BE2C (cell line): ENCODE results near the gene CDS2.

Experiments
- DNase-seq: peaks from one replicate; pipeline ENCODE4 v3.0.0-alpha.2; 2020
- H3K27me3 ChIP-seq: fragments of 250-450 bp; sonication (Bioruptor Pico); 2 replicates; pipeline ENCODE4 v1.5.1; 2020; ENCODE audit warnings: mild to moderate bottlenecking
- H3K36me3 ChIP-seq: fragments of 250-450 bp; sonication (Bioruptor Pico); 2 replicates; pipeline ENCODE4 v1.5.1; 2020; ENCODE audit warnings: mild to moderate bottlenecking
- H3K4me1 ChIP-seq: fragments of 250-450 bp; sonication (Bioruptor Pico); 2 replicates; pipeline ENCODE4 v1.5.1; 2020
- H3K4me3 ChIP-seq: 2 replicates; pipeline ENCODE4 v1.5.1; 2011; ENCODE audit warnings: low read depth, low read length
- H3K9me3 ChIP-seq: fragments of 250-450 bp; sonication (Bioruptor Pico); 2 replicates; pipeline ENCODE4 v1.5.1; 2020
- TF ChIP-seq, protein P1 (sequence below): IDR thresholded peaks from 2 replicates; pipeline ENCODE4 v1.5.1; 2012; ENCODE audit warnings: mild to moderate bottlenecking, low read depth, low read length

Gene CDS2

DNA sequence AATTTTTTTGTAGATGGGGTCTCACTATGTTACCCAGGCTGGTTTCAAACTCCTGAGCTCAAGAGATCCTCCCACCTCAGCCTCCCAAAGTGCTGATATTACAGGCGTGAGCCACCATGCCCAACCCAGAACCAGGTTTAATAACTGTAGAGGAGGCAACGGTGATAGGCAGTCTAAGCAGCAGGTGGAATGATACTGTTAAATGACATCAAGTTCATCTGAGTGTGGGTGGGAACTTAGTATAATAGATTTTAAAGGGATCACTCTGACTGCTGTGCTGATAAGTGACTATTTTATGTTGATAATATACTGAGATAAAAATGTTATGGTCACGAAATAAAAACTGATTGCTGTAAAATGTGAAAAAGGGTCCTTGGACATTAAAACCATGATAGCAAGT is 38.1 kb upstream of the CDS2 start:
- DNase-seq, result no peak
- no peaks in the 10 kb centered on the region for H3K27me3 ChIP-seq
- TF ChIP-seq, protein P1, sequence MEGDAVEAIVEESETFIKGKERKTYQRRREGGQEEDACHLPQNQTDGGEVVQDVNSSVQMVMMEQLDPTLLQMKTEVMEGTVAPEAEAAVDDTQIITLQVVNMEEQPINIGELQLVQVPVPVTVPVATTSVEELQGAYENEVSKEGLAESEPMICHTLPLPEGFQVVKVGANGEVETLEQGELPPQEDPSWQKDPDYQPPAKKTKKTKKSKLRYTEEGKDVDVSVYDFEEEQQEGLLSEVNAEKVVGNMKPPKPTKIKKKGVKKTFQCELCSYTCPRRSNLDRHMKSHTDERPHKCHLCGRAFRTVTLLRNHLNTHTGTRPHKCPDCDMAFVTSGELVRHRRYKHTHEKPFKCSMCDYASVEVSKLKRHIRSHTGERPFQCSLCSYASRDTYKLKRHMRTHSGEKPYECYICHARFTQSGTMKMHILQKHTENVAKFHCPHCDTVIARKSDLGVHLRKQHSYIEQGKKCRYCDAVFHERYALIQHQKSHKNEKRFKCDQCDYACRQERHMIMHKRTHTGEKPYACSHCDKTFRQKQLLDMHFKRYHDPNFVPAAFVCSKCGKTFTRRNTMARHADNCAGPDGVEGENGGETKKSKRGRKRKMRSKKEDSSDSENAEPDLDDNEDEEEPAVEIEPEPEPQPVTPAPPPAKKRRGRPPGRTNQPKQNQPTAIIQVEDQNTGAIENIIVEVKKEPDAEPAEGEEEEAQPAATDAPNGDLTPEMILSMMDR, result no peak
- H3K36me3 ChIP-seq, result no peaks in the 10 kb centered on the region
- H3K4me1 ChIP-seq, result no peaks in the 10 kb centered on the region
- no peaks in the 10 kb centered on the region for H3K9me3 ChIP-seq
- H3K4me3 ChIP-seq, result no peak overlapping the region

DNA sequence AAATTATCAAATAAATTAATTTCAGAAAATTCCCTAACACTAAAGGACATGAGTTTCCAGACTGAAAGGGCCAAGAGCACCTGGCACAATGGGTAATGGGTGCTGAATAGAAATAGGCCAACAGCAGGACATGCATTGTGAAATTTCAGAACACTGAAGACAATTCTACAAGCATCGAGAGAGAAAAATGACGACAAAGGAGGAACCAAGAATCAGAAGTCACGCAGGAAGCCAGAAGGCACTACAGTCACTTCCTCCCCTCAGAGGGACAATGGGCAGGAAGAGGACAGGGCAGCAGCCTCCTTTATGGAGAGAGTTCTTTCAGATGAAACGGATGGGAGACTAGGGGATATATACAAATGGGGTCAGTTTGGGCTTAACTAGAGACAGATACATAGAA is 36.6 kb upstream of the CDS2 start:
- H3K27me3 ChIP-seq, result no peaks in the 10 kb centered on the region
- DNase-seq, result no peak
- H3K4me3 ChIP-seq, result no peak overlapping the region
- H3K4me1 ChIP-seq, result no peaks in the 10 kb centered on the region
- TF ChIP-seq, protein P1, result no peak
- no peaks in the 10 kb centered on the region for H3K9me3 ChIP-seq
- no peaks in the 10 kb centered on the region for H3K36me3 ChIP-seq

DNA sequence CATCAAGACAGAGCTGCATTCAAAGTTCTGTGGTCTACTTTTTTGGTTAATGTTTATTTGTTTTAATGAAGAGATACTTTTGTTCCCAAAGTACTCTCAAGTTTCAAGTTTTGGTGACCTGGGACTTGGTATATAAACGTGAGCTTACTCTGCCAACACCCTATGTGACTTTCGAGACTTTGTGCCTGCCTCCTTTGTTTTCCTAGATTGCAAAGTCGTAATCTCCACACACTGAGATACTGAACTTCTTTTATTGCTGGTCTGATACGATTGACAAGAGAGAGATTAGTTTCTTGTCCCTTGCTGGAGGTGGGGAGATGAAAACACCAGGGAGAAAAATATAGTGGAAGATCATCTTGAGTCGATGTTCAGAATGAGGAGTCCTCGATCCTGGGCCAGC is 34.9 kb upstream of the CDS2 start:
- no peaks in the 10 kb centered on the region for H3K9me3 ChIP-seq
- TF ChIP-seq, protein P1, result no peak

DNA sequence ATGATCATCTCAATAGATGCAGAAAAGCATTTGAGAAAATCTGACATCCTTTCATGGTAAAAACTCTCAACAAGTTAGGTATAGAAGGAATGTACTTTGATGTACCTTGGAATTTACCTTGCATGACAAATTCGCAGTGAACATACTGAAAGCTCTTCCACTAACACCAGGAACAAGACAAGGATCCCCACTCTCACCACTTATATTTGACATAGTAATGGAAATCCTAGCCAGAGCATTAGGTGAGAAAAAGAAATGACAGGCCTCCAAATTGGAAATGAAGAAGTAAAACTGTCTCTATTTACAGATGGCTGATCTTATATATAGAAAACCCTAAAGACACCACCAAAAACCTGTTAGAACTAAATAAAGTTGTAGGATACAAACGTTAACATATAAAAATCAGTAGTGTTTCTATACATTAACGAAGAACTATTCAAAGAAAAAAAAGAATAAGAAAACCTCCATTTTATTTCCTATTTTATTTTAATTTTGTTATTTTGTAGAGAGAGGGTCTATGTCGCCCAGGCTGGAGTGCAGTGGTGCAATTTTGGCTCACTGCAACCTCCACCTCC is 34.0 kb upstream of the CDS2 start:
- no peaks in the 10 kb centered on the region for H3K9me3 ChIP-seq
- H3K4me3 ChIP-seq, result no peak overlapping the region
- H3K27me3 ChIP-seq, result no peaks in the 10 kb centered on the region
- H3K4me1 ChIP-seq, result no peaks in the 10 kb centered on the region
- TF ChIP-seq, protein P1, result no peak
- no peak for DNase-seq
- peaks cover 8% of the 10 kb centered on the region for H3K36me3 ChIP-seq

More for the DNA sequence above, 34.9 kb upstream of the CDS2 start:
- H3K27me3 ChIP-seq, result no peaks in the 10 kb centered on the region
- H3K4me3 ChIP-seq, result no peak overlapping the region
- no peak for DNase-seq
- no peaks in the 10 kb centered on the region for H3K4me1 ChIP-seq
- H3K36me3 ChIP-seq, result peaks cover 8% of the 10 kb centered on the region

DNA sequence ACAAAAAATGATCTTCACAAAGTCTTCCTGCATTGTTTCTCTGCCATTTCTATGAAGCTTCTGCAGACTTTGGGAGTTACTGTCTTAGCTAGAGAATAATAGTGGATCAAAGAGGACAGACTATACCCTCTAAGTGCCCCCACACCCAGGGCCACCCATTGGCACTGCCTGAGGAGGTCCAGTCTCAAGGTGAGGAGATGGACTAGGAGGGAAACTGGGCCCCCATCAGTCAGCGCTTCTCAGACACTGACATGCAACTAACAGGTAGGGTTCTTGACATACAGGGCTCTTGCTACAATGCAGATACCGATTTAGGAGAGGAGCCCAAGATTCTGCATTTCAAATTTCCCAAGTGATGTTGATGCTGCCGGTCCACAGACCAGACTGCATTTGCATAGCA is 31.4 kb upstream of the CDS2 start:
- H3K36me3 ChIP-seq, result peaks cover 21% of the 10 kb centered on the region
- TF ChIP-seq, protein P1, result no peak
- no peaks in the 10 kb centered on the region for H3K9me3 ChIP-seq
- no peaks in the 10 kb centered on the region for H3K27me3 ChIP-seq
- H3K4me1 ChIP-seq, result no peaks in the 10 kb centered on the region
- no peak for DNase-seq
- no peak overlapping the region for H3K4me3 ChIP-seq

DNA sequence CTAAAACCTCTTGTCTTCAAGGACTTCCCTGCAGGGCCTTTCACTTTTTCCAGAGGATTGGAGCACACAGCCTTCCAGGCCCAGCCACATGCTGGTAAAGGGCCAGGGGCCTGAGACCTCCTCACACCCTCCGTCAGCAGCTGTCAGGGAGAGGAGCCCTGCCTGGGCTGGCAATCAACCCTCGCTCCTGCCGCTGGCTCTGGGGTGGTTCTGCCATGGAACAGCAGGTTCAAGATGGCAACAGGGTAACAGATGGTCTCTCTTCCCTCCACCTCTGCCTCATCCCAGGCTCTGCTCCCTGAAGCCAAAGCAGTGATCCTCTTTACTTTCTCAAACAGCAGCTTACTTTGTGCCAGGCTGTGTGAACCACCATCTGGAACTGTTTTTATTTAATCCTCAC is 30.9 kb upstream of the CDS2 start:
- Histone ChIP-seq H3K9me3 (no peaks in the 10 kb centered on the region), H3K36me3 (peaks cover 24% of the 10 kb centered on the region), H3K27me3 (no peaks in the 10 kb centered on the region), H3K4me1 (no peaks in the 10 kb centered on the region), H3K4me3 (no peak overlapping the region)
- DNase-seq, result no peak
- TF ChIP-seq, protein P1, result no peak
